ENCODE measurements around the gene VWA8.

The VWA8 gene

DNA sequence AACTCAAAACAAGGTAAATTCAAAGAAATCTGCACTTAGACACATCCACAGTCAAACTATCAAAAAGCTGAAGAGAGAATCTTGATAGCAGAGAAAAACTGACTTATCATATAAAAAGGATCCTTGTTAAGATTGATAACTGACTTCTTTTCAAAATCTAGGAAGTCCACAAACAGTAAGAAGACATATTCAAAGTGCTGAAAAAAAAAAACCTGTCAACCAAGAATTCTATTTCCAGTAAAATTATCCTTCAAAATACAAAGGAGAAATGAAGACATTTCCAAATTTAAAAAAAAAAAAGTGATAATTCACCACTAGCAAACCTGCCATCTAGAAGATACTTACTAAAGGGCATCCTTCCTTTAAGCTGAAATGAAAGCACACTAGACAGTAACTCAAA, 15.0 kb downstream of the VWA8 start:
- peaks cover 9% of the 10 kb centered on the region for H3K4me1 Mint-ChIP-seq (ENCODE audit: low read depth)
- H3K4me3 Mint-ChIP-seq = no peak overlapping the region
- H3K9me3 Mint-ChIP-seq = peaks cover 19% of the 10 kb centered on the region
- H3K27ac Mint-ChIP-seq = no peak overlapping the region
- H3K36me3 Mint-ChIP-seq (ENCODE audit: low read depth) = peaks cover 71% of the 10 kb centered on the region
- H3K27me3 Mint-ChIP-seq = no peaks in the 10 kb centered on the region

DNA sequence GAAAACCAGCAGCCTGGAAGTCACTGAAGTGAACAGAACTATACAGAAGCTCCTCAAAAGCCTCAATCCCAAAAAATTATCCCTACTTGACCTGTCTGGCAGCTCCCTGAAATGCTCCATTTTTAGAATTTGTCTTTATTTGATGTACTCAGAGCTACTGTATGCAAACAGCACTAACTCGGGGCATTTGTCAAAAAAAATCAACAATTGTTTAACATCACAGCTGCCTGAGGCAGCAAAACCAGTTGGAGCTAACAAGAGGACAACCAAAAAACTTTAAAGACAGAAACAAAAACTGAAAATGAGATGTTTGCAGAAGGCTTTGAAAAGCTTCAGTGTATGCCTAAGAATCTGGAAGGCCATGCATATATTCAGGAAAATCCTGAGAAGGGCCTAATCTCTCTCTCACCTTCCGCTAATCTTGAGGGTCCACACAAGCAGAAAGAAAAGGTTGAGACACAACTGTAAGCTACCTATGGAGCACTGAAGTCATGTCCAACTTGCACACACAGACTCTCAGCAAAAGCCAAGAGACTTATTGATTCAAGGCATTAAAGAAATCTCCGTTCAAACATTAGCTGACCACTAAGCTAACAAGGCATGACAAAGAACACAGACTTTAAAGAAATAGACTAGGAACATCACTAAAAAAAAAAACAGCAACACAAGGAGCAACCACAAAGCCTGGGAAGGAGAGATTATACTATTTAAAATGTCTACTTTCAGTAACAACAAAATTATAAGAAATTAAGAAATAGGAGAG, 16.1 kb downstream of the VWA8 start:
- Mint-ChIP-seq H3K36me3 (ENCODE audit: low read depth) (peaks cover 71% of the 10 kb centered on the region), H3K4me1 (ENCODE audit: low read depth) (peaks cover 9% of the 10 kb centered on the region), H3K9me3 (peaks cover 19% of the 10 kb centered on the region), H3K4me3 (no peak overlapping the region), H3K27ac (no peak overlapping the region), H3K27me3 (no peaks in the 10 kb centered on the region)

DNA sequence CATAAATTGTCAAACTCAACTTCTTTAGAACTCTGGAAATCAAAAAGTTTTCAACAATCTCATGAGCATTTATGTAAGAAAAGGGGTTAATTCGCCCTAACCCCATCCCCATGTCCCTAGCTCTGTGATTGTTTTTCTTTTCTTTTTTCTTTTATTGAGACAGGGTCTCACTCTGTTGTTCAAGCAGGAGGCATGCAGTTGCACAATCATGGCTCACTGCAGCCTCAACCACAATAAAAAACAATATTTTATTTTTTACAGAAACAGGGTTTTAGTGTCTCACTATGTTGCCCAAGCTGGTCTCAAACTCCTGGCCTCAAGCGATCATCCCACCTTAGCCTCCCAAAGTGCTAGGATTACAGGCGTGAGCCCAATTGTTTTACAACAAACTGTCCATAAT, 16.7 kb downstream of the VWA8 start:
- Mint-ChIP-seq H3K4me3 (no peak overlapping the region), H3K36me3 (ENCODE audit: low read depth) (peaks cover 68% of the 10 kb centered on the region)

DNA sequence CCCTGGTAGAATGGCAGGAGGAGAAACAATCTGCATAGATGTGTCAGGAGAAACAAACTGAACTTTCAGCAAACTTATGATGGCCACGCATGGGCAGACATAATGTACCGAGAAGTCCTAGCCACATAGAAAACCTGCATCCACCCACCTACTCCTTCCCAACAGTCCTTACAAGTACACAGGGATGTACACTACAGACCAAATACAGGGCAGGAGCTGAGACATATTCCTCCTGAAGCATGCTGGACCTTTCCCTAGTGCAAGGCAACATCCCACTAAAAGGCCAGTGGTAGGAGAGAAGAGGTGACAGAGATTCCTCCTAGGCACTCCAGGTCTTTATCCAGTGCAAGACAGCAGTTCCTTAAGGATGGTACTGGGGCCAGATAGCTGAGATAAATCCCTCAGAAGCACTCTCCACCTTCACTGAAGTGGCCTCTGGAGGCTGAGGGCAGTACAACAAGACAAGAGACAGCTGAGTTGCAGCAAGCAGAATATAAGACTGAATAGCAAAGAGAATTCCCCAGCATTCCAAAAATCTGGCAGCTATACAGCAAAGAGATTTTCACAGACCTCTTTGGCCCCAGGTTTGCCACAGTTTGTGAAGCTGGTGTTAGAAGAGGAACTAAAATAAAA, 18.3 kb downstream of the VWA8 start:
- peaks cover 9% of the 10 kb centered on the region for H3K4me1 Mint-ChIP-seq (ENCODE audit: low read depth)

More for the DNA sequence above, 16.7 kb downstream of the VWA8 start:
- Mint-ChIP-seq H3K27me3 (no peaks in the 10 kb centered on the region), H3K27ac (no peak overlapping the region), H3K4me1 (ENCODE audit: low read depth) (peaks cover 9% of the 10 kb centered on the region), H3K9me3 (peaks cover 19% of the 10 kb centered on the region)

DNA sequence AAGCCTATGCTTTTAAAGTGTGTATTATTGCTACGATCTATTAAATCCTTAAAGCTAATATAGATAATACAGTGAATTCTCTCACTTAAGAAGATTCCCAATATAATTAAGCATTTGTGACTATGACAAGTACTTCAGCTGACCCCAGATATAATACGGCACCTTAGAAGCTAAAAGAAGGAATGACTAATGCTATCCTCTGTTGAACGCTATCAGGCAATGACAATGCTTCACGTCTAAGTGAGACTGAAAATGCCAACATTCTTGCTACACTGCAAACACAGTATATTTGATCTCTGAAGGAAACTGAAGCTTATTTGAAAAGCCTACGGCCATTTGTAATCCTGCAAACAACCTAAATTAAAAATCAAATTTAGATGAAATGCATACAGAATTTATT, 19.7 kb downstream of the VWA8 start:
- Mint-ChIP-seq H3K27me3 (no peaks in the 10 kb centered on the region), H3K36me3 (ENCODE audit: low read depth) (peaks cover 57% of the 10 kb centered on the region)

More for the DNA sequence above, 18.3 kb downstream of the VWA8 start:
- H3K4me3 Mint-ChIP-seq = no peak overlapping the region
- H3K27ac Mint-ChIP-seq = no peak overlapping the region
- no peaks in the 10 kb centered on the region for H3K27me3 Mint-ChIP-seq
- H3K9me3 Mint-ChIP-seq = peaks cover 19% of the 10 kb centered on the region
- H3K36me3 Mint-ChIP-seq (ENCODE audit: low read depth) = peaks cover 62% of the 10 kb centered on the region

DNA sequence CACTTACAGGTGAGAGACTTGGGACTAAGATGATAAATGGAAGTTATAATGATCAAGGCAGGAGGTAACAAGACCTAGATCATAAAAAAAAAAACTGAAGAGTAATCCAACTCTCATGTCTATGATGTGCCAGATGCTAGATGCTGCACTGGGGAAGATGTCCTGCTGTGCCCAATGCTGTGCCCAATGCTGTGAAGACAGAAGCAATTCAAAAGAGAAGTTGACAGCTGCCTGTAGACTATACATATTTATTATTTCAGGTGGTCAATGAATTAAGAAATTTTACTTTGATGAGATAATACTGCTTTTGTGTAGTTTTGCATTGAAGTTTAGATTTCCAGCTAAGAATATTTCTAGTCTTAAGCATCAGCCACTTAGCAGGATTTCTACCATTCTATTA, 21.5 kb downstream of the VWA8 start:
- Mint-ChIP-seq H3K27ac (no peak overlapping the region), H3K4me3 (no peak overlapping the region)

More for the DNA sequence above, 19.7 kb downstream of the VWA8 start:
- no peak overlapping the region for H3K27ac Mint-ChIP-seq
- peaks cover 13% of the 10 kb centered on the region for H3K9me3 Mint-ChIP-seq
- no peak overlapping the region for H3K4me3 Mint-ChIP-seq
- peaks cover 13% of the 10 kb centered on the region for H3K4me1 Mint-ChIP-seq (ENCODE audit: low read depth)

DNA sequence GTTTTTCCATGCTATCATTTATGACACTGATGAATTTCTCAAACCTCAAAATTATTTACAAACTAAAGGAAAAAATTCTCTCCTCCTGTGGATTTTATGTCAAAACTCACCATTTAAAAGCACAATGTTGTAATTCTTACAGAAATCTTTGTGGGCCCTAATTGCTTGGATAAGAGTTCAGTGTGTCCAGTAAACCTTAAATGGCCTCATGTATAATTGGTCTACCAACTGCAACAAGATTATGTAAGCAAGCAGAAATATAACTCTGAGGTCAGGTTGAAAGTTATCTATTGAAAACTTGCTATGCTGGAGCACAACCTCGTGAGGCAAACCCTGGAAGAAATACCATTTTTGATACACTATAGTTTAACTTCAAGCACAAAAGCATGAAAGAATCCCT, 22.0 kb downstream of the VWA8 start:
- H3K27me3 Mint-ChIP-seq = no peaks in the 10 kb centered on the region
- H3K9me3 Mint-ChIP-seq = no peaks in the 10 kb centered on the region
- H3K27ac Mint-ChIP-seq = no peak overlapping the region
- peaks cover 20% of the 10 kb centered on the region for H3K4me1 Mint-ChIP-seq (ENCODE audit: low read depth)
- no peak overlapping the region for H3K4me3 Mint-ChIP-seq
- peaks cover 53% of the 10 kb centered on the region for H3K36me3 Mint-ChIP-seq (ENCODE audit: low read depth)

More for the DNA sequence above, 21.5 kb downstream of the VWA8 start:
- peaks cover 20% of the 10 kb centered on the region for H3K4me1 Mint-ChIP-seq (ENCODE audit: low read depth)
- no peaks in the 10 kb centered on the region for H3K27me3 Mint-ChIP-seq
- H3K9me3 Mint-ChIP-seq = no peaks in the 10 kb centered on the region
- H3K36me3 Mint-ChIP-seq (ENCODE audit: low read depth) = peaks cover 51% of the 10 kb centered on the region

DNA sequence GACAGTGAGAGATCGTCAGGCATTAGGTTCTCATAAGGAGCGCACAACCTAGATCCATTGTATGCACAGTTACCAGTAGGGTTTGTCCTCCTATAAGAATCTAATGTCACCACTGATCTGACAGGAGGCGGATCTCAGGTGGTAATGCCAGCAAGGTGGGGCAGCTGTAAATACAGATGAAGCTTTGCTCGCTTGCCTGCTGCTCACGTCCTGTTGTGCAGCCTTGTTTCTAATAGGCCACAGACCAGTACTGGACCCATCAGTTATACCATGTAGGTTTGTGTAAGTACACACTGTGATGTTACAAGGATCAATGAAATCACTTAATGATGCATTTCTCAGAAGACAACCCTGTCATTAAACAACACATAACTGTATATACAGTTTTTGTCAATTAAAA, 23.5 kb downstream of the VWA8 start:
- Mint-ChIP-seq H3K27ac (no peak overlapping the region), H3K9me3 (no peaks in the 10 kb centered on the region), H3K4me1 (ENCODE audit: low read depth) (peaks cover 22% of the 10 kb centered on the region), H3K4me3 (no peak overlapping the region), H3K36me3 (ENCODE audit: low read depth) (peaks cover 48% of the 10 kb centered on the region), H3K27me3 (no peaks in the 10 kb centered on the region)

DNA sequence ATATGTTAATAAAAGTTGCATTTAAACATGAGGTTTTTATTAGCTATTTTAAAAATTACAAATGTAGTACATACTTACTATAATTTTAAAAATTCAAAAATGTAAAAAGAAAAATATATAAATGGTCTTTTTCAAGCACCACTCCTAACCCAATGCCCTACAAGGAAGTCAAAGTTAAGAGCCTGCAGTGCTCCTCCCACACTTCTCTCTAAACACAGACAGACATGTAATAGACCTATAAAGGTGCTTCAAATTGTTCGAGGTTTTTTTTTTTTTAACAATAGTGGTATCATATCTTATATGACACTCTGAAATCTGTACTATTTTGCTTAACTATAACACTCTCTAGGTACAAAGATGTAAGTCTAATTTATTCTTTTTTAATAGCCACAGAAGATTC, 25.4 kb downstream of the VWA8 start:
- Mint-ChIP-seq H3K36me3 (ENCODE audit: low read depth) (peaks cover 45% of the 10 kb centered on the region), H3K4me3 (no peak overlapping the region), H3K27me3 (no peaks in the 10 kb centered on the region), H3K4me1 (ENCODE audit: low read depth) (peaks cover 32% of the 10 kb centered on the region), H3K9me3 (no peaks in the 10 kb centered on the region), H3K27ac (no peak overlapping the region)

DNA sequence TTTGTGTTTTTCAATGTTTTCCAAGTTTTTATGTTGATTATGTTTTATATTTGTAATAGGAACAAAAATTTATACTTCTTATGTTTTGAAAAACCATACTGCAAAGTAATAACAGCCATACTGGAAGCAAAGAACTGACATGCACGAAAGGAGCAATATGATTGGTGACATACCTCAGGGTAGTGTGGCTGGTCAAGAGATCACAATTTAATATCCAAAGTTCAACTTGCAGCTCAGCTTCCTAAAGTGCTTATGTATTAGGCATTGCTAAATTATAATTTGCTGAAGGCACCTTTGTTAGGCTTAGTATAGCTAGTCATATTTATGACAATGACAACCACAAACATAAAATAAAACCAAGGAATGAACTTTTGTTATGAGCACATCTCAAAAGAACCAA, 25.9 kb downstream of the VWA8 start:
- H3K9me3 Mint-ChIP-seq = no peaks in the 10 kb centered on the region
- H3K27ac Mint-ChIP-seq = no peak overlapping the region
- peaks cover 38% of the 10 kb centered on the region for H3K4me1 Mint-ChIP-seq (ENCODE audit: low read depth)
- peaks cover 50% of the 10 kb centered on the region for H3K36me3 Mint-ChIP-seq (ENCODE audit: low read depth)
- H3K27me3 Mint-ChIP-seq = no peaks in the 10 kb centered on the region
- no peak overlapping the region for H3K4me3 Mint-ChIP-seq

DNA sequence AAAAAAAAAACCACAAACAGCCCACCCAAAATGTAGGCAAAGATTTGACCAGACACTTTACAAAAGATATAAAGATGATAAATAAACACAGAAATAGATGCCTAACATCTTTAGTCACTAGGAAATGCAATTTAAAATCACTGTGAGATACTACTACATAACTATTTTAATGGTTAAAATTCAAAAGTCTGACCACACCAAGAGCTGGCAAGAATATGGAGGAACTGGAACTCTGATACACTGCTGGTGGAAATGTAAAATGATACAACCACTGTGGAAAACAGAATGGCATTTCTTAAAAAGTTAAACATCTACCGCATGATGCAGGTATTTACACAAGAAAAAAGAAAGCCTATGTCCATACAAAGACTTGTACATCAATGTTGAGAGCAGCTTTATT, 26.8 kb downstream of the VWA8 start:
- peaks cover 53% of the 10 kb centered on the region for H3K36me3 Mint-ChIP-seq (ENCODE audit: low read depth)
- no peaks in the 10 kb centered on the region for H3K9me3 Mint-ChIP-seq
- H3K27ac Mint-ChIP-seq = no peak overlapping the region
- H3K4me3 Mint-ChIP-seq = no peak overlapping the region
- peaks cover 46% of the 10 kb centered on the region for H3K4me1 Mint-ChIP-seq (ENCODE audit: low read depth)
- no peaks in the 10 kb centered on the region for H3K27me3 Mint-ChIP-seq

DNA sequence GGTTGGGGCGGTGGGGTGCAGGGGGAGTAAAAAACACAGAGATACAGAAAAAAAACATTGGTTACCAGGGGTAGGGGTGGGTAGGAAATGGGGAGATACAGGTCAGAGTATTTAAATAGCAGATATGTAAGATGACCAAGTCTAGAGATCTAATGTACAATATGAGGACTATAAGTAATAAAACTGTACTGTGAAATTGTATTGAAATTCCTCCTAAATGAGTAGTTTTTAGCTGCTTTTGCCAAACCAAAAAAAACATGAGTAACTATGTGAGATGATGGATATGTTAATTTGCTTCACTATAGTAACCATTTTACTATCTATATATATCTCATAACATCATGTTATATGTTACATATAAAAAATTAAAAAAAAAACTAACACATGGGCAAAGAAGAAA, 29.6 kb downstream of the VWA8 start:
- peaks cover 61% of the 10 kb centered on the region for H3K36me3 Mint-ChIP-seq (ENCODE audit: low read depth)
- peak overlapping the region; percentile 33 for H3K4me3 Mint-ChIP-seq
- H3K4me1 Mint-ChIP-seq (ENCODE audit: low read depth) = peaks cover 66% of the 10 kb centered on the region
- no peaks in the 10 kb centered on the region for H3K9me3 Mint-ChIP-seq
- peak overlapping the region; percentile 61 for H3K27ac Mint-ChIP-seq
- no peaks in the 10 kb centered on the region for H3K27me3 Mint-ChIP-seq

DNA sequence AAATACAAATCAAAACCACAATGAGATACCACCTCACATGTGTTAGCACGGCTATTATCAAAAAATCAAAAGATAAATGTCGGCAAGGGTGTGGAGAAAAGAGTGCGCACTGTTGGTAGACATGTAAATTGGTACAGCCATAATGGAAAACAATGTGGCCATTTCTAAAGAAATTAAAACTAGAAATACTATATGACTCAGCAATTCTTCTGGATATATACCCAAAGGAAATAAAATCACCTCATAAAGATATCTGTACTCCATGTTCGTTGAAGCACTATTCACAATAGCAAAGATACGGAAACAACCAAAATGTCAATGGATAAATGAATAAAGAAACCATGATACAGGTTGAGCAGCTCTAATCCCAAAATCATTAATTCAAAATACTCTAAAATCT, 30.8 kb downstream of the VWA8 start:
- no peak overlapping the region for H3K4me3 Mint-ChIP-seq
- H3K4me1 Mint-ChIP-seq (ENCODE audit: low read depth) = peaks cover 67% of the 10 kb centered on the region
- no peaks in the 10 kb centered on the region for H3K27me3 Mint-ChIP-seq

DNA sequence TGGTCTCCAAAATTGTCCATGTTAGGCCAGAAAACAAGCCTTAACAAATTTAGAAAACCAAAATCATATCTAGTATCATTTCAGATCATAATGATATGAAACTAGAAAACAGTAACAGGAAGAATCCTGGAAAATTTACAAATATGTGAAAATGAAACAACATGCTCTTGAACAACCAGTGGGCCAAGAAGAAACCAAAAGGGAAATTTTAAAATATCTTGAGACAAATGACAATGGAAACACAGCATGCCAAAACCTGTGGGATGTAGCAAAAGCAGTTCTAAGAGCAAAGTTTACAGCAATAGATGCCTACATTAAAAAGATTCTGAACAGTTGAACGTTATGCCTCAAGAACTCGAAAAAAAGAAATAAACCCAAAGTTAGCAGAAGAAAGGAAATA, 32.6 kb downstream of the VWA8 start:
- Mint-ChIP-seq H3K27me3 (no peaks in the 10 kb centered on the region), H3K9me3 (peaks cover 7% of the 10 kb centered on the region), H3K27ac (peak overlapping the region; percentile 88), H3K4me3 (peak overlapping the region; percentile 77), H3K4me1 (ENCODE audit: low read depth) (peaks cover 79% of the 10 kb centered on the region), H3K36me3 (ENCODE audit: low read depth) (peaks cover 68% of the 10 kb centered on the region)

More for the DNA sequence above, 30.8 kb downstream of the VWA8 start:
- peak overlapping the region; percentile 45 for H3K27ac Mint-ChIP-seq
- H3K36me3 Mint-ChIP-seq (ENCODE audit: low read depth) = peaks cover 63% of the 10 kb centered on the region
- no peaks in the 10 kb centered on the region for H3K9me3 Mint-ChIP-seq

DNA sequence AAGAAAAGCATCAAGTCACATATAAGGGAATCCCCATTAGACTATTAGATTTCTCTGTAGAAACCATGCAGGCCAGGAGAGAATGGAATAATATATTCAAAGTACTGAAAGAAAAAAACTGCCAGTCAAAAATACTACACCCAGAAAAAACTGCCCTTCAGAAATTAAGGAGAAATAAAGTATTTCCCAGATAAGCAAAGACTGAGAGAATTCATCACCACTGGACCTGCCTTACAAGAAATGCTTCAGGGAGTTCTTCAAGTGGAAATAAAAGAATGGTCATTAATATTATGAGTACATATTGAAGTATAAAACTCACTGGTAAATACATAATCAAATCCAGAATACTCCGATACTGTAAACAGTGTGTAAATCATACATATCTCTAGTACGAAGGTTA, 35.9 kb downstream of the VWA8 start:
- peaks cover 85% of the 10 kb centered on the region for H3K36me3 Mint-ChIP-seq (ENCODE audit: low read depth)
- H3K9me3 Mint-ChIP-seq = peaks cover 12% of the 10 kb centered on the region
- H3K4me1 Mint-ChIP-seq (ENCODE audit: low read depth) = peaks cover 79% of the 10 kb centered on the region
- no peak overlapping the region for H3K27ac Mint-ChIP-seq
- H3K4me3 Mint-ChIP-seq = no peak overlapping the region
- H3K27me3 Mint-ChIP-seq = no peaks in the 10 kb centered on the region
